HG02610 (cell line): Measurements from ENCODE around the gene STRN.
"Not testable (repeated sequence)": the region's sequence is repeated elsewhere in the genome, so short reads cannot be mapped to it uniquely, and the experiment has no call there.

Source experiments
- ATAC-seq: cut with Tn5 transposase; IDR thresholded peaks from one replicate; pipeline ENCODE4 v1.9.1; 2021; ENCODE audit warnings: mild to moderate bottlenecking, moderate library complexity; ENCODE audit not compliant: unreplicated experiment

STRN gene

DNA sequence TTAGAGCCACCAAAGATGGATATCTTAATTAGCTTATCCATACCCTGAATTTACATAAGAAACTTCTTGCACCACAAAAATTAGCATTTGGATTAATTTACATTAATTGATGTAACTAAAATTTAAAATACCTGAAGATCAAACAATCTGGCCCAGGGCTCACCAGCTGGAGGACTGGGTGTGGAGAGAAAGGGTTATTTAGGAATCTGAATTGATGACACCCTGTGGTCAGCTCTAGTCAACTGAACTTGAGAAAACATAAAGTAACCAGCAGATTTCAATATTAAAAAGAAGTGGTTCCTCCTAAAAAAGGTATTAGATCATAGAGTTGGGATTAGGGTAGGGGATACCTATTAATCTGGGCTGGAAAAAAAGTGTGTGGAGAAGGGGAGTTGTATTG lies 122.5 kb downstream of the STRN start:
- ATAC-seq: no peak

DNA sequence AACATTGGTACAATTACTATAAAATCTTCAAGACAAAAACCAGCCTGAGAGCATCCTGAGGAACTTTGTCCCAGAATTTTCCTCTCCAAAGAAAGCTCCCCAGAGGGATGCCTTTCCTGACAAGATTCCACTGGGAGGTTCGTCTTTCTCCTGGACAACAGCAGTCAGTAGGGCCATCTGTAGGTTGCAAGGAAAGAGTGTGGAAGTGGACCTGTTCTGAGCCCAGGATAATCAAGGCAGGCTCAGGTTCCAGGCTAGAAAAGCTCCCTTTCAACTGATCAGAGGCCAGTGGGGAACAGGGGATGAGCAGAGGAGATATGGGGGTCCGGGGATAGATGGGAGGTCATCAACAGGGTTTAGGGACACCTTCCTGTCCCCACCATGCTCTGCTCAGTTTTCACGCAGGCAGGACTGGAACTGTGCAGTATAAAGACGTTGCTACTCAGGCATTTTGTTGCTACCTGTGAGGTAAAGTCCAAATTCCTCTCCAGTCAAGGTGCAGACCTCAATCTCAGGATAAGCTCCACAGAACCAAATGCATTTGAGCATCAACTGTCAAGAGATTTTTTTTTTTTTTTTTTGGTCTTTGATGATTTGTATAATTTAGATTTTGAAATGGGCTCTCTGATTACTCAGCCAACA lies 126.2 kb downstream of the STRN start:
- ATAC-seq: no peak

DNA sequence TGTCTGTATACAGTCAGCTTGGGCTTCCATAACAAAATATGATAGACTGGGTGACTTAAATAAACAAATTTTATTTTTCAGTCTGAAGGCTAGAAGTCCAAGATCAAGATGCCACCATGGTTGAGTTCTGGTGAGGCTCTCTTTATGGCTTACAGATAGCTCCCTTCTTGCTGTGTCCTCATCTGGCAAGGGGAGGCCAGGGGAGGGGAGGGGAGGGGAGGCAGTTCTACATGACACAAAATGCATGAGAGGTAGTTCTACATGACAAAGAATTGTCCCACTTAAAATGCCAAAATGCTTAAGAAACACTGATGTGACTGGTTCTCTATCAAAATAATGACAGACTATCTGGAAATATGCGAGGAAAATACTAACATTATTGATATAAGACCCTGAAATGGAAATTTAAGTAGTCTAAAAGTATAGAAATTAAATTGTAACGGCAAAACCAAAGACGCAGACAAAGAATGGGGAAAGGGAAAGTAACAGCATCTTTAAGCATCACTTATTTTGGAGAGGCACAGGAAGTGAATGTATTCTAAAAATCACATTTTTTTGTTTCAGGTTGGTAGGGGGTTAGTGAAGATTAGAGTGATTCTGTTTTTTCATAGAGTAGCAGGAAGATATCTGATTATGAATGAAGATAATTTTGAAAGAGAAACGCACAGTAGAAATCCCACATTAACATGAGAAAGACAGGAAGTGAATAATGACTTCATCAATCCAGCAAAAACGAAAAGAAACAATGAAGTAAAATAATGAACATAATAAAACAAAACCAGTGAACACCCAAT lies 131.4 kb downstream of the STRN start:
- ATAC-seq: no peak

DNA sequence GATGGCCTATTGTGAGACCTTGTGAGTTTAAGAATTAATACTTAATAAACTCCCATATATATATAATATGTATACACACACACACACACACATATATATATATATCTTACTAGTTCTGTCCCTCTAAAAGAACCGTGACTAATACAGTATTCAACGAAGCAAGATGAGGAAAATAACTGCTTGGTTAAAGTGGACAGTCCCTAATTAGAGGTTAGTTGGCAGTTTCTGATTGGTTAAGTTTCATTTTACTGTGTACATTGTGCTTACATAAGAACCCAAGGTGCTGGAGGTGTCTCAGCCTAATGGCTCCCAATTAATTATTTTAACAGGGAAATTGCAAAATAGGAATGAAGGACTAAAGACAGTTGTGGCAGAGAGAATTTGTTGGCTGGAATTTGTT lies 132.1 kb downstream of the STRN start:
- no peak for ATAC-seq

DNA sequence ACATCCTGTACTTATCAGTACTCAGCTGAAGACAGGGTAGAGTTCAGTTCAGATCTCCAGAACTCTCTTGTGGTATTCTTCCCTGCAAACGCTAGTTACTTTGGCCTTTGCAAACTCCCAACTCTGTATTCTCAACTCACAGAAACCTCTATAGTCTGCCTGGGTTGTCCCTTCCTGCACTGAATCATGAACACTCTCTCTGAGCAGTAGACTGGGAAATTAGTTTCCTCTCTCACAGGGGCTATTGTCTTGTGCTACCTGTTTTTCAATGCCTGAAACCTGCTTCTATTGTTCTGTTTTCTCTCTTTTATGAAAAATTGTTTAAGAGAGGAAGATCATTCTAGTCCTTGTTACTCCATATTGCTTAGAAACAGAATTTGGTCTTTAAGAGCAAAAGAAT lies 135.2 kb downstream of the STRN start:
- no peak for ATAC-seq

DNA sequence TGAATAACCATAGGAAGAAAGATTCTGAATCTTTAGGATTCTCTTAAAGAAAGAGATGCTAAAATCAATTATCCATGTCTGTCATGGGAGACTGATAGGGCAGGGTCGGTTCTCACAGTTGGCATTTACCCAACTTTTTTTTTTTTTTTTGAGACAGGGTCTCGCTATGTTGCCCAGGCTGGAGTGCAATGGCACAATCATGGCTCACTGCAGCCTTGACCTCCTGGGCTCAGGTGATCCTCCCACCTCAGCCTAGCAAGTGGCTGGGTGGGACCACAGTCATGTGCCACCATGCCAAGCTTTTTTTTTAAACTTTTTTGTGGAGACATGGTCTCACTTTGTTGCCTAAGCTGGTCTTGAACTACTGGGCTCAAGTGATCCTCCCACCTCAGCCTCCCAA lies 141.7 kb downstream of the STRN start:
- ATAC-seq: not testable (repeated sequence)

DNA sequence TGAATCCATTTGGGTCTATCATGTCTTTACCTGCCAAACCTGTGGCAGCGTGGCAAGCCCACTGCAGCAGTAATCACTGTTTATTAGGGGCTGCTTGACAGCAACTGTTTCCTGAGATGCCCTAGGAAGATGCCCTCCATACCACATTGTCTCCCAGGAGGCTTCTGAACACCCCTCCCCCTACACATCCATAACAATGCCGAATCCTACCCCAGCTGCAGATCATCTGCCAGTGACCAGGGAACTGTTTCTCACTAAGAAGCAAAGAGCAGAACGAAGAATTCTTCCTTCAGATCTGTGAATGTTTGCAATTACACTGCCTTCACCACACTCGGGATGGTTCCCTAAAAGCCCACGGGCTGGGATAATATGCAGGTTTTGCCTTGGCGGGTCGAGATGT lies 142.1 kb downstream of the STRN start:
- no peak for ATAC-seq

DNA sequence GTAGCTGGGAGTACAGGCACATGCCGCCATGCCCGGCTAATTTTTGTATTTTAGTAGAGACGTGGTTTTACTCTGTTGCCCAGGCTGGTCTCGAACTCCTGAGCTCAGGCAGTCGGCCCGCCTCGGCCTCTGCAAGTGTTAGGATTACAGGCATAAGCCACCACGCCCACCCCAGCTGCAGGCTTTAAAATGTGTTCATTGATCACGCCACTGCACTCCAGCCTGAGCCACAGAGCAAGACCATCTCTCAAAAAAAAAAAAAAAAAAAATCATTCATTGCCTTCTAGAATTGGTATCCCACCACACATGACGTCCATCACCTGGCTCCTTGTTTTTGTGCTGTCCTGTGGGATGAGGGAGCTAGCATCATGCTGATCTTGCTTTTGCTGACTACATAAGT lies 142.5 kb downstream of the STRN start:
- no peak for ATAC-seq

DNA sequence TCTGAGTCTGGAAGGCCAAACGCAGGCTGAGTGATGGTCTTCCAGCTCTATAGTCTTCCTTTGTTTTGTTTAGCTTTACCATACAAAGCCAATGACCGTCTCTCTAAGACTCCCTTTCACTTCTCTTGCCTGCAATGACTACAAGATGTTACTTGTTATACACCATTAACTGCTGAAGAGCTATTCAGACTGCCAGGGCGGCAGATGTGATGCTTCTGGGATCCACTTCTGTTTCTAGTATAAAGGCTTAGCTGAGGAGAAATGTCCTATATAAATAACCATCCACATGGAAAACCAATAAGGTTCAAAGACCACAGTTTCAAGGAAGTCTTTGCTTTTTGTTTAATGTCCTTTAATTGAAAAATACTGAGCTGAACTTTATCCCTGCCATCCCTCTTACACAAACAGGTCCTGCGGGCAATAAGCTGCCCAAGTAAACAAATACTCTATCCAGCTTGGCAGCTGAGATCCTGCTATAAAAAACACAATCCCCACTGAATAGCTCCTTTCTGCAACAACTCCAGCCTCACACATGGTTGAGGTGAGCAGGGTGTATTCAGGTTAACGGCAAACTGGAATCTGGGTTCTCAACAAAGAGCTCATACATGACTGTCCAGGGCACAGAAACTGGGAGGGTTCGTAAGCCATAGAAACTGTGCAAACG lies 145.3 kb downstream of the STRN start:
- ATAC-seq: no peak

DNA sequence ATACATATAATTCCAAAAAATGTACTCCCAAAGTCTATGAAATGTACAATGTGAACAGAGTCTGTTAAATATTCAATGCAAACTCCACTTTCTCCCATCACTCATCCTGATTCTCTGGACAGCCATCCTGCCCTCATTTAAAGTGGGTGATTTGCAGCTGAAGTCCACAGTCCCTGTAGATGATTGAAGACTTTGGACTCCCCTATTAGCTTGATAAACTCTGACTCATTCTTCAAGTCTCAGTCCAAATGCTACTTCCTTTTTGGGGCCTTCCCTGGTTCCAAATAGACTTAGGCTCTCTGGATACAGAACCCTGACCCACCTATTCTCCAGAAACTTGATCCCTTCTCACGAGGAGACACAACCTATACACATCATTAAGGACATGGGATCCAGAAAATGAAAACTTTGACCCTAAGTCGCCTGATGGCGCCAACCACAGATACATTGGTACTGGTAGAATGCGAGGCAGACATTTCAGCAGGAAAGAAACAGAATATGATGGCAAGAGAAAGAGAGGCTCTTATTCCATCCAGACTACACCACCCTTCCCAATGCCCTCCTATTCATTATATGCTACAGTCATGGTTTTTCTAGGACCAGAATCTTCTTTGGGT lies 147.1 kb downstream of the STRN start:
- ATAC-seq: no peak

DNA sequence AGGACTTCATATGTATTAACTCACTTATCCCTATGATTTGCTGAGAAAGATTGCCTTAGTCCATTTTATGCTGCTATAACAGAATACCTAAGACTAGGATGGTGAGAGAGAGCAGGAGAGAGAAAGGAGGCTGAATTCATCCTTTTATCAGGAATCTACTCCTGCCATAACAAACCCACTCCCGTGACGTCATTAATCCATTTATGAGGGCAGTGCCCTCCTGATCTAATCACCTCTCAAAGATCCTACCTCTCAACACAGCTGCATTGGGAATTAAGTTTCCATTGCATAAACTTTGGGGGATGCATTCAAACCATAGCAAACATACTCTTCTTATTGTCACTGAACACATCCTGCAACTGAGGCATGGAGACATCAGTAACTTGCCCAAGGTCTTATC lies 147.8 kb downstream of the STRN start:
- no peak for ATAC-seq

DNA sequence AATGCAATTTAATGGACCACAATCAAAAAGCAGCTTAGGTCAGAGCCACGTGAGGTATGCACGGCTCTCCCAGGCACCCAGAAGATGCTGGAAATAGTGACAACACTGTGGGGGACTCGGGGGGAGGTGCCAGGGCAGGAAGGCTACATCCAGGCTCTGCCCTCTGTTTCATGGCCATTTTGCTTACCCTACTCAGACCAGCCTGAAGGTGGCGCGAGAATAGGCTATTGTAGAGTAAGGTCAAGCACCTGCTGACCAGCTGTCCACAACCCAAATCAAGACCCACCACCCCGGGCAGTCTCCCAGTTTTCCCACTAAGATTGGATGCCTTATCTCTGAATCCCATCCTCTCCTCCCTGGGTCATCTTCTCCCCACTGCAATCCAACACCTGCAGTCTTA lies 154.1 kb downstream of the STRN start:
- ATAC-seq: no peak

DNA sequence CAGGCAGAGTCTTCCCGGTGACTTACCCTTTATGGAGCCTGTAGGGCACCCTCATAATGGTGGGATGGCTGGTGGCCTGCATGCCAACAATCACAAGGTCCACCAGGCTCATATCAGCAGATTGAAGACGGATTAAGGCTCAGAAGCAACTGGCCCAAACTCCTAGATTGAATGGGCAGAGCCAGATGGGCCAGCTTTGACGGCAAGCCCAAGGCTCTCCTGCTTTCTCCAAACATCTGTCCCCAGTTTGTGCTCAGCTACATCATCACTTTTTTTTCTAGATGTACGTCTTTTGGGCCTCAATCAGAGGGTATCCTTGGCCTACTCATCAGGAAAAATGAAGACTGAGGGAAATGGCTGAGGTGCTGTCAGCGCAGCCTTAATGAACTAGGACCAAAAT lies 155.3 kb downstream of the STRN start:
- ATAC-seq: no peak

DNA sequence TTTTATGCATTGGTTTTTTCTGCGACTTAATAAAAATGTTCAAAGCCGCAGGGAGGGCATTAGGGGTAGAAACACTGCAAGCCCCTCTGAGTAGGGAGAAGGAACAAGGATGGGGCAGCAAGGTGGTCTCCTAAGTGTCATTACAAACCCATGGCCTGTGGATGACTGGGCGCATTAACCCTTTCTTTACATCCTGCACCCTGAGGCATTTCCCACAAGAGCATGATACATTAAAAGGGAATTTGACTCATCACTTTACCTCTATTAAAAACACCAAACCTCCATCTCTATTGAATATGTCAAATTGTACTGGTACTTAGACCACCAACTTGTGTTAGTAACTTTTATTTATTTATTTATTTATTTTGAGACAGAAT lies 157.3 kb downstream of the STRN start:
- no peak for ATAC-seq

DNA sequence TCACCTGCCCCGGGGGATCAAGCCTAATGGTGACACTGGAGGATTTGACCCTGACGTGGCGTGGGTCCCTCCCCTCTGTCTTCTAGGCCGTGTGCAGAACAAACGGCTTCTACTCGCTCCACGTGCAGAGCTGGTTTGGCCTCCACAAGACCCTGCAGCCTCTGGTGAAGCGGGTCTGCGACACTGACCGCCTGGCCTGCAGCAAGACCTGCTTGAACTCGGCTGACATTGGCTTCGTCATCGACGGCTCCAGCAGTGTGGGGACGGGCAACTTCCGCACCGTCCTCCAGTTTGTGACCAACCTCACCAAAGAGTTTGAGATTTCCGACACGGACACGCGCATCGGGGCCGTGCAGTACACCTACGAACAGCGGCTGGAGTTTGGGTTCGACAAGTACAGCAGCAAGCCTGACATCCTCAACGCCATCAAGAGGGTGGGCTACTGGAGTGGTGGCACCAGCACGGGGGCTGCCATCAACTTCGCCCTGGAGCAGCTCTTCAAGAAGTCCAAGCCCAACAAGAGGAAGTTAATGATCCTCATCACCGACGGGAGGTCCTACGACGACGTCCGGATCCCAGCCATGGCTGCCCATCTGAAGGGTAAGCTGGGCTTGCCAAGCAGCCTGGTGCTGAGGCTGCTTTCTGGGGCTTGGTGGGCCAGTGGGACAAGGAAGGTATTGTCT lies 157.8 kb downstream of the STRN start:
- no peak for ATAC-seq

DNA sequence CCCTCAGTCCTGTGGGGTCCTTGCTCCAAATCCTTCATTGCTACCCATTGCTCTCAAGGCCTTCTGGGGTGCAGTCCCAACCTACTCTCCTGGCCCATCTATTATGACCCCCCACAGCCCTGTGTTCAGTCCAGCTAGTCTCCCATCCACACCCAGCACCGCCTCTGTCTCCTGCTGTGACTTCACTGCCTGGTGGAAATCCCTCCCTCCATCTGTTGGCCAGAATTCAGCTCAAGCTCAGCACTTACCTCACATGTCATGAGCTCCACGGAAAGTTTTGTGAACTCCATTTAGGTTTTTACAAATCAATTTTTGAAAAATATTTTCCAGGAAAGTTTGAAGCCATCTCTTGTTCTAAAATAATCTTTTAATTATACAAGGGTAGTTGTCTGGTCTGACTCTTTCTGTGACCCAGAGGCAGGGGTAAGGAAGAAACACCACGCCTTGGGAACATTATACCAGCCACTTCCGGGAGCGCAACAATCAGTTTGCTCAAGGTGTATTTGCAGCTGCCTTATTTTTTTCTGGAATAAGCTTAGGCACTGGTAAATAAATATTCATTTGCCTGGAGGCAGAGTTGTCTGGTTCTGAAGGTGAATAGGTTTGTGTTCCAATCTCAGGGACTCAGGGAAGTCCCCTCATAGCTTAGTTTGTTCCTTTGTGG lies 159.0 kb downstream of the STRN start:
- ATAC-seq: no peak

DNA sequence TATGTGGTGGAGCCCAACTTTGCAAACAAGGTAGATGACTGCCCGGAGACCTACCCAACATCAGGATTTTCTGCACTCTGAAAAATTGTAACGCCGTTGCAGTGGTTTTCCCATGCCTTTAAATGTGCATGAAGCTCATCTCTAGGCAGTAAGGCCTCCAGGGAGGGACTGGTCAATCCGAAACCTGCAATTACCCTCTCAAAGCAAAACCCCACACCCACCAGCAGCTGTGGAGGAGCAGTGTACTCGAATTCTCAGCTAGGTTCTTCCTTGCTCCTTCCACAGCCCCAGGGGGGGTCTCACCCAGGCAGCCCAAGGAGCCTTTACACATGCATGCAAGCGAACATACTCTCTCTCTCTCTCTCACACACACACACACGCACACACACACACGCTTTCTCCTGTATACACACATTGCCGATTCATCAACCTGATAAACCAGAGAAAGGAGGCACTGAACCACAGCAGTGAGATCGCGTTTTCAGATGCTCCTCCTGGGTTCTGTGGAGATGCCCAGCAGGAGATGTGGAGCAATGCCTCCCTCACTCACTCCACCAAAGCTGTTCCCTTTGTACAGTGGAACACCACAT lies 160.6 kb downstream of the STRN start:
- no peak for ATAC-seq

DNA sequence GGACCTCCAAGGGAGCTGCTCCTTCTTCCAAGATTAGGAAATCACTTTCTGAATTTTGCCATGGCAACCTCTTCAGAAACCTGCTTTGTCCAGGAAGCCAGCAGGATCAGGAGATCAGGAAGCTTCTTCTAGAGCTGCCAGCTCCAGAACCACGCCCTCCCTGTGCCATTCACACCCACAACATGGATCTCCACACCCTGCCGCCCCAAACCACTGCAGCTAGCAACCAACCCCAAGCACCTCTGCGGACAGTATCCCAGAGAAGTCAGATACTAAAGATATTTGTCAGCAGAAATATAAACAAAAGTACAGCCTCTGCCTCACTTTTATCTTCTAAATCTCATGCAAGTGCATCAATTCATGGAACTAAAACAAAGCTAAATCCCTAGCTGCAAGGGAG lies 163.4 kb downstream of the STRN start:
- ATAC-seq: no peak

DNA sequence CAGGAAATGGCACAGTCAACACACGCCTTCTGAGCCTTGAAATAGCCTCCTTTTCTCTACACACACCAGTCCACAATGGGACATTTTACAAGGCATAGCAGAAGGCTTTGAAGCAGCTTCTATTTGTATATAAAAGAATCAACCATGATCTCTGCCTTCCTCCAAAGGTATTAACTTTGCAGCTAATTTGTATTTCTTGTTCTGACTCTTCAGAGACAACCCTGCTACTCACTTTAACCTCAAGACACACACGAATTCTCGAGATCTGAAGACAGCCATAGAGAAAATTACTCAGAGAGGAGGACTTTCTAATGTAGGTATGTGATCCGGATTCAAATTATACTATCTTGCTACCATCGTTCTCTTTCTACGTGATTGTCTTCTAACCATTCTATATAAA lies 165.2 kb downstream of the STRN start:
- no peak for ATAC-seq

DNA sequence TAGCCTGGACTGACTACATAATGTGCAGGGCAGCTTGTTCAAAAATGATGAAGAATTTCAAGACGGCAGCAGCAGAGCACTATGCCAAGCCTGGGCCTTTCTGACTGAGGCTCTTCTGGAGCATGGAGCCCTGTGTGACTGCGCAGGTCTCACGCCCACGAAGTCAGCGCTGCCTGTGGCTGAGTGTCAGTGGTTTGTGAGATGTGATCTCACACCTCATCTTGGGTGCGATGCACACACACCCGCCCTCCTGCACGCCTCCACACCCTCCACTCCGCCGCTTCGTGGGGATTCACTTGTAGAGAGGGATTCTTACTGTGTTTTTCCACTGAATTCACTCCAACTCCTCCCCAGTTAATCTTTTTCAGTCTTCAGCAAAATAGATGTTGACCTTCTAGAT lies 166.0 kb downstream of the STRN start:
- no peak for ATAC-seq
